Stimulated activated CD8-positive, alpha-beta memory T cell treated with anti-CD3 and anti-CD28 coated beads, Interleukin-4, amount 100 ng/mL, for 4 hours (primary cell): ENCODE results near the gene LRPPRC.

Experiments
- DNase-seq, 2 donors: peaks; one replicate each; pipeline ENCODE4 v3.0.0-alpha.2; 2020; ENCODE audit warnings: low read depth in 2 of 2, low spot score in 1 of 2

Gene LRPPRC

GRCh38 chr2:43980902-43981301 is 14.9 kb downstream of the LRPPRC start:
- no peak for DNase-seq

- DNase-seq: no peak
Measured at GRCh38 chr2:43977677-43978375, 18.0 kb downstream of the LRPPRC start.

- no peak for DNase-seq
Measured at GRCh38 chr2:43960921-43961320, 34.9 kb downstream of the LRPPRC start.

GRCh38 chr2:43958397-43959275 is 37.2 kb downstream of the LRPPRC start:
- DNase-seq: no peak

- DNase-seq: no peak
Measured at GRCh38 chr2:43950383-43951008, 45.3 kb downstream of the LRPPRC start.

- no peak for DNase-seq
Measured at GRCh38 chr2:43948370-43948769, 47.4 kb downstream of the LRPPRC start.

GRCh38 chr2:43946685-43947084 is 49.1 kb downstream of the LRPPRC start:
- no peak for DNase-seq

- DNase-seq: no peak
Measured at GRCh38 chr2:43945439-43945838, 50.4 kb downstream of the LRPPRC start.

- DNase-seq: no peak
Measured at GRCh38 chr2:43944915-43945314, 50.9 kb downstream of the LRPPRC start.

GRCh38 chr2:43943809-43944452 is 51.9 kb downstream of the LRPPRC start:
- no peak for DNase-seq

GRCh38 chr2:43943323-43943722 is 52.5 kb downstream of the LRPPRC start:
- DNase-seq: no peak

- DNase-seq: no peak
Measured at GRCh38 chr2:43942881-43943280, 52.9 kb downstream of the LRPPRC start.

- no peak for DNase-seq
Measured at GRCh38 chr2:43941966-43942365, 53.8 kb downstream of the LRPPRC start.

- DNase-seq: no peak
Measured at GRCh38 chr2:43941359-43941758, 54.4 kb downstream of the LRPPRC start.

- DNase-seq: no peak
Measured at GRCh38 chr2:43939695-43940256, 56.0 kb downstream of the LRPPRC start.

- DNase-seq: no peak
Measured at GRCh38 chr2:43937269-43937820, 58.4 kb downstream of the LRPPRC start.

- no peak for DNase-seq
Measured at GRCh38 chr2:43934567-43934966, 61.2 kb downstream of the LRPPRC start.

GRCh38 chr2:43931293-43931692 is 64.5 kb downstream of the LRPPRC start:
- DNase-seq: no peak

GRCh38 chr2:43927442-43927841 is 68.3 kb downstream of the LRPPRC start:
- DNase-seq: no peak

- no peak for DNase-seq
Measured at GRCh38 chr2:43925431-43925830, 70.4 kb downstream of the LRPPRC start.

- DNase-seq: no peak
Measured at GRCh38 chr2:43924463-43924862, 71.3 kb downstream of the LRPPRC start.
